HepG2 (cell line): ENCODE measurements around the gene TPCN2. TPM values are rescaled to one million over a fixed set of nuclear protein-coding genes. Genes with fewer than 3 reads are reported as not detected.
A peak's percentile ranks its signal among the peaks of the same experiment; 100 is the strongest.

Experiments used
- ATAC-seq: fragments of 200-7000 bp; cut with Tn5 transposase; 3 replicates; pipeline ENCODE4 v1.9.1; 2020; ENCODE audit warnings: mild to moderate bottlenecking, moderate library complexity
- BruUV-seq: library from RNA; stranded (reverse); fragments of 400-500 nt; replicated peaks from 2 replicates; lab custom pipeline; 2021; lab: Mats Ljungman, UMichigan
- CTCF ChIA-PET: fragments of 300-600 bp; formaldehyde crosslinking; extraction: SDS; loops from one replicate; lab custom pipeline; 2021; ENCODE audit warnings: low total read pairs, inconsistent platforms, low intra/inter-chr PET ratio; lab: Yijun Ruan, JAX
- POLR2A ChIA-PET: fragments of 350-600 bp; sonication (Branson Sonifier 250); formaldehyde crosslinking; loops from one replicate; lab custom pipeline; 2020; ENCODE audit warnings: antibody characterized with exemption, inconsistent platforms; lab: Yijun Ruan, JAX
- DNase-seq: peaks from one replicate; pipeline ENCODE4 v3.0.0-alpha.2; 2015; ENCODE audit warnings: low spot score
- FAIRE-seq: peaks from 3 replicates; lab custom pipeline; 2011; peaks lifted over from hg19 to GRCh38; lab: Jason Lieb, UNC
- H2AFZ ChIP-seq: one replicate; pipeline ENCODE4 v1.6.1; 2011; ENCODE audit warnings: low read length, inconsistent platforms
- H3K27ac ChIP-seq: fragments of 300-600 bp; 3 replicates; pipeline ENCODE4 v1.8.0; 2011; ENCODE audit warnings: mixed run types, mild to moderate bottlenecking, mixed read lengths, low read length, inconsistent platforms; ENCODE audit not compliant: insufficient read depth; ENCODE audit errors: extremely low read length
- H3K27me3 ChIP-seq, 2 experiments: fragments of 200-600 bp in 1 of 2; 2 replicates in 1 of 2; 3 replicates in 1 of 2; pipeline versions ENCODE4 v1.6.0 to v1.8.0; 2011; ENCODE audit warnings: low read length in 2 of 2, mild to moderate bottlenecking in 2 of 2, moderate library complexity in 2 of 2, inconsistent platforms in 1 of 2; ENCODE audit not compliant: insufficient read depth in 2 of 2, control insufficient read depth in 1 of 2
- H3K36me3 ChIP-seq, 2 experiments: fragments of 200-600 bp in 1 of 2; replicated peaks in 1 of 2; 2 replicates in 1 of 2; 3 replicates in 1 of 2; pipeline versions ENCODE4 v1.5.1 to v1.8.0; 2011; ENCODE audit warnings: low read length in 2 of 2, inconsistent platforms in 1 of 2; ENCODE audit not compliant: insufficient read depth in 2 of 2, control insufficient read depth in 1 of 2
- H3K4me1 ChIP-seq: 2 replicates; pipeline ENCODE4 v1.5.1; 2012; ENCODE audit warnings: low read length, inconsistent platforms; ENCODE audit not compliant: insufficient read depth
- H3K4me2 ChIP-seq: 2 replicates; pipeline ENCODE4 v1.6.0; 2011; ENCODE audit warnings: low read depth, low read length, inconsistent platforms
- H3K4me3 ChIP-seq, 3 experiments: fragments of 200-600 bp in 1 of 3; sonication (generic), shearing (Covaris generic) in 1 of 3; replicated peaks in 1 of 3; 2 replicates each; pipeline ENCODE4 v1.5.1; 2011 to 2016; ENCODE audit warnings: low read length in 3 of 3, inconsistent platforms in 2 of 3, low read depth in 2 of 3, mild to moderate bottlenecking in 2 of 3, control low read depth in 1 of 3, mixed read lengths in 1 of 3; ENCODE audit not compliant: insufficient read depth in 1 of 3
- H3K79me2 ChIP-seq: one replicate; pipeline ENCODE4 v1.6.1; 2011; ENCODE audit warnings: low read length, inconsistent platforms; ENCODE audit not compliant: insufficient read depth
- H3K9ac ChIP-seq: 2 replicates; pipeline ENCODE4 v1.6.0; 2011; ENCODE audit warnings: mild to moderate bottlenecking, low read depth, low read length, inconsistent platforms; ENCODE audit not compliant: insufficient read depth
- H3K9me3 ChIP-seq: 2 replicates; pipeline ENCODE4 v1.5.1; 2012; ENCODE audit warnings: mild to moderate bottlenecking, low read length
- H4K20me1 ChIP-seq: 2 replicates; pipeline ENCODE4 v1.6.0; 2011; ENCODE audit warnings: inconsistent platforms, mild to moderate bottlenecking, low read length, moderate library complexity; ENCODE audit not compliant: insufficient read depth
- CREB1 ChIP-seq, 2 experiments: fragments of 450-650 bp in 1 of 2; IDR thresholded peaks; 2 replicates each; pipeline ENCODE4 v1.6.1; 2016 to 2017; ENCODE audit warnings: control low read depth in 1 of 2, mild to moderate bottlenecking in 1 of 2, missing compliant biosample characterization in 1 of 2, missing genetic modification characterization in 1 of 2
- HMGXB4 ChIP-seq, 2 experiments: sonication (generic) in 1 of 2; formaldehyde crosslinking in 1 of 2; IDR thresholded peaks; 2 replicates each; pipeline versions ENCODE4 v1.4.0 to v1.6.1; 2018 to 2020; ENCODE audit warnings: missing genetic modification reagents in 2 of 2, borderline replicate concordance in 1 of 2, low read depth in 1 of 2, mild to moderate bottlenecking in 1 of 2, missing biosample characterization in 1 of 2
- HNRNPK ChIP-seq: fragments of 200-400 bp; formaldehyde crosslinking; IDR thresholded peaks from 2 replicates; pipeline ENCODE4 v1.6.1; 2018; ENCODE audit warnings: low read length, low read depth, moderate library complexity, mild to moderate bottlenecking; ENCODE audit not compliant: poor library complexity, severe bottlenecking
- ISX ChIP-seq: sonication (generic); formaldehyde crosslinking; conservative IDR thresholded peaks from 2 replicates; pipeline ENCODE4 v1.5.0; 2020; ENCODE audit warnings: missing genetic modification reagents
- NR2F6 ChIP-seq, 2 experiments: IDR thresholded peaks; 2 replicates each; pipeline ENCODE4 v1.6.1; 2016; ENCODE audit warnings: antibody characterized with exemption in 1 of 2, mild to moderate bottlenecking in 1 of 2
- RAD21 ChIP-seq: fragments of 450-650 bp; formaldehyde crosslinking; IDR thresholded peaks from 2 replicates; pipeline ENCODE4 v1.5.0; 2020; ENCODE audit warnings: mild to moderate bottlenecking
- RNF2 ChIP-seq: fragments of 450-650 bp; conservative IDR thresholded peaks from 2 replicates; pipeline ENCODE4 v1.6.1; 2016; ENCODE audit warnings: low read depth
- STAG1 ChIP-seq: sonication (generic); formaldehyde crosslinking; IDR thresholded peaks from 2 replicates; pipeline ENCODE4 v1.4.0; 2020; ENCODE audit warnings: missing genetic modification reagents
- ZKSCAN1 ChIP-seq: fragments of 150-350 bp; IDR thresholded peaks from 2 replicates; pipeline ENCODE4 v1.6.1; 2014; ENCODE audit warnings: low read length
- ZNF296 ChIP-seq: sonication (generic); formaldehyde crosslinking; conservative IDR thresholded peaks from 2 replicates; pipeline ENCODE4 v1.5.0; 2020; ENCODE audit warnings: mild to moderate bottlenecking, missing genetic modification reagents
- ZNF891 ChIP-seq: sonication (generic); formaldehyde crosslinking; IDR thresholded peaks from 2 replicates; pipeline ENCODE4 v1.5.0; 2020; ENCODE audit warnings: mild to moderate bottlenecking, missing genetic modification reagents
- WGBS: methylation state at CpG from one replicate; pipeline ENCODE4 v1.1.6; 2017; ENCODE audit warnings: low lambda C conversion rate; 5-methylcytosine and 5-hydroxymethylcytosine counted together
- in situ Hi-C: cut with HindIII; loops from 2 replicates; pipeline ENCODE4 v1.10.0; 2017; ENCODE audit warnings: low pct_unique_long_range_greater_than_20kb; ENCODE audit not compliant: extremely low pct_ligation_motif_present
- intact Hi-C: fragments of 100-400 bp; cut with micrococcal nuclease; formaldehyde crosslinking; loops from one replicate; pipeline ENCODE4 v1.10.0; 2022; ENCODE audit not compliant: unreplicated experiment
- polyA plus RNA-seq, 8 experiments: library from polyadenylated mRNA; depleted of rRNA in 3 of 8; stranded (reverse) in 7 of 8; unstranded in 1 of 8; fragments of >200 nt; fragmentation: Illumina TruSeq in 4 of 8; extraction: Trizol in 4 of 8; gene quantifications; 2 replicates each; pipeline versions ENCODE4 v1.2.1 to v1.2.3, GENCODE V29; 2011 to 2016; ENCODE audit warnings: low read depth in 4 of 8, missing spikeins in 1 of 8, mixed read lengths in 1 of 8; ENCODE audit not compliant: insufficient read depth in 1 of 8
- total RNA-seq, 5 experiments: library from RNA; depleted of rRNA; stranded (reverse); fragments of >200 nt; fragmentation: Illumina TruSeq; extraction: Trizol; gene quantifications; 2 replicates each; pipeline ENCODE4 v1.2.3, GENCODE V29; 2016; ENCODE audit warnings: low read depth in 1 of 5
- TF ChIP-seq, protein P1 (sequence below): sonication (generic); formaldehyde crosslinking; IDR thresholded peaks from 2 replicates; pipeline ENCODE4 v1.4.0; 2020; ENCODE audit warnings: missing genetic modification reagents
- TF ChIP-seq, protein P2 (sequence below): sonication (generic); formaldehyde crosslinking; IDR thresholded peaks from 2 replicates; pipeline ENCODE4 v1.8.1; 2023; ENCODE audit warnings: mild to moderate bottlenecking, inconsistent platforms, moderate library complexity, missing genetic modification reagents, borderline replicate concordance

TPCN2 gene
- total and polyA plus RNA-seq, 2 of the 13 experiments (the other 11 are each of a cell fraction or from before 2014, with no cell fraction given) = 5.6 to 5.9 TPM

GRCh38 chr11:69087811-69088210 is 39.1 kb downstream of the TPCN2 start (continued):
- TF ChIP-seq, protein P1, sequence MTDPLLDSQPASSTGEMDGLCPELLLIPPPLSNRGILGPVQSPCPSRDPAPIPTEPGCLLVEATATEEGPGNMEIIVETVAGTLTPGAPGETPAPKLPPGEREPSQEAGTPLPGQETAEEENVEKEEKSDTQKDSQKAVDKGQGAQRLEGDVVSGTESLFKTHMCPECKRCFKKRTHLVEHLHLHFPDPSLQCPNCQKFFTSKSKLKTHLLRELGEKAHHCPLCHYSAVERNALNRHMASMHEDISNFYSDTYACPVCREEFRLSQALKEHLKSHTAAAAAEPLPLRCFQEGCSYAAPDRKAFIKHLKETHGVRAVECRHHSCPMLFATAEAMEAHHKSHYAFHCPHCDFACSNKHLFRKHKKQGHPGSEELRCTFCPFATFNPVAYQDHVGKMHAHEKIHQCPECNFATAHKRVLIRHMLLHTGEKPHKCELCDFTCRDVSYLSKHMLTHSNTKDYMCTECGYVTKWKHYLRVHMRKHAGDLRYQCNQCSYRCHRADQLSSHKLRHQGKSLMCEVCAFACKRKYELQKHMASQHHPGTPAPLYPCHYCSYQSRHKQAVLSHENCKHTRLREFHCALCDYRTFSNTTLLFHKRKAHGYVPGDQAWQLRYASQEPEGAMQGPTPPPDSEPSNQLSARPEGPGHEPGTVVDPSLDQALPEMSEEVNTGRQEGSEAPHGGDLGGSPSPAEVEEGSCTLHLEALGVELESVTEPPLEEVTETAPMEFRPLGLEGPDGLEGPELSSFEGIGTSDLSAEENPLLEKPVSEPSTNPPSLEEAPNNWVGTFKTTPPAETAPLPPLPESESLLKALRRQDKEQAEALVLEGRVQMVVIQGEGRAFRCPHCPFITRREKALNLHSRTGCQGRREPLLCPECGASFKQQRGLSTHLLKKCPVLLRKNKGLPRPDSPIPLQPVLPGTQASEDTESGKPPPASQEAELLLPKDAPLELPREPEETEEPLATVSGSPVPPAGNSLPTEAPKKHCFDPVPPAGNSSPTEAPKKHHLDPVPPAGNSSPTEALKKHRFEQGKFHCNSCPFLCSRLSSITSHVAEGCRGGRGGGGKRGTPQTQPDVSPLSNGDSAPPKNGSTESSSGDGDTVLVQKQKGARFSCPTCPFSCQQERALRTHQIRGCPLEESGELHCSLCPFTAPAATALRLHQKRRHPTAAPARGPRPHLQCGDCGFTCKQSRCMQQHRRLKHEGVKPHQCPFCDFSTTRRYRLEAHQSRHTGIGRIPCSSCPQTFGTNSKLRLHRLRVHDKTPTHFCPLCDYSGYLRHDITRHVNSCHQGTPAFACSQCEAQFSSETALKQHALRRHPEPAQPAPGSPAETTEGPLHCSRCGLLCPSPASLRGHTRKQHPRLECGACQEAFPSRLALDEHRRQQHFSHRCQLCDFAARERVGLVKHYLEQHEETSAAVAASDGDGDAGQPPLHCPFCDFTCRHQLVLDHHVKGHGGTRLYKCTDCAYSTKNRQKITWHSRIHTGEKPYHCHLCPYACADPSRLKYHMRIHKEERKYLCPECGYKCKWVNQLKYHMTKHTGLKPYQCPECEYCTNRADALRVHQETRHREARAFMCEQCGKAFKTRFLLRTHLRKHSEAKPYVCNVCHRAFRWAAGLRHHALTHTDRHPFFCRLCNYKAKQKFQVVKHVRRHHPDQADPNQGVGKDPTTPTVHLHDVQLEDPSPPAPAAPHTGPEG (CRISPR knock-in tag) = no peak
- TF ChIP-seq HNRNPK = no peak
- no peak for TF ChIP-seq ISX (CRISPR knock-in tag)
- TF ChIP-seq RNF2 = no peak
- TF ChIP-seq, all 625 proteins: peak for 0

DNA sequence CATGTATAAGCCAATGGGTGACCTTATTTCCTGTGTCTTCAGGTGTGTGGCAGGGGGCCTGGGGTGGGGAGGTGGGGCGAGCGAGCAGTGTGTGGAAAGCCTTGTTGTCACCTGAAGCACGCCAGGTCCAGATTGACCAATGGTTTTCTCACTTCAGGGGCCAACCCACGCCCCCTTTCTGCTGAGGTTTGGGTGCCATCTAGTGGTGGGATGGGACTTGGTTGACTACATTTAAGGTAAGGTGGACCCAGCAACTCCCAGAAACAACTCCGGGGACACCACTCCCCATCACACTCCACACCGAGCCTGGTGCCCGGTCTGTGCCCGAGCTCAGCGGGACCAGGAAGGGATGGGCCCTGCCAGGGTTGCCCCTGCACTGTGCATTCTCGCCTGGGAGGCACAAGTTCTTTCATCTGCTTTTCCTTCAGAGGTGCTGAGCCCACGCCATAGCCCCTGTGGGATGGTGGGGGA is 40.0 kb downstream of the TPCN2 start:
- in situ Hi-C loops (no loop called here), intact Hi-C loops (loop anchor here (2.0 to 5.0 kb wide), 2 partner anchors 186 to 456 kb away; partner anchors contain the start of genes IGHMBP2 and MRPL21)
- 34% methylated on average over 7 of the region's 11 CpGs for WGBS
- no peak for TF ChIP-seq NR2F6 (IDR thresholded peaks at IDR 0.05)
- TF ChIP-seq NR2F6 (CRISPR knock-in tag; IDR thresholded peaks at IDR 0.05) = no peak
- no peak for TF ChIP-seq CREB1 (IDR thresholded peaks at IDR 0.05)
- TF ChIP-seq CREB1 (CRISPR knock-in tag; IDR thresholded peaks at IDR 0.05) = no peak
- TF ChIP-seq ZNF891 (CRISPR knock-in tag) = 0 out of 2 replicates have a peak, but pooled peaks have one; percentile 27
- no peak for TF ChIP-seq ZNF296 (CRISPR knock-in tag)
- no peak for TF ChIP-seq ZKSCAN1
- peak; percentile 78 for TF ChIP-seq RAD21 (CRISPR knock-in tag)
- TF ChIP-seq, protein P2, sequence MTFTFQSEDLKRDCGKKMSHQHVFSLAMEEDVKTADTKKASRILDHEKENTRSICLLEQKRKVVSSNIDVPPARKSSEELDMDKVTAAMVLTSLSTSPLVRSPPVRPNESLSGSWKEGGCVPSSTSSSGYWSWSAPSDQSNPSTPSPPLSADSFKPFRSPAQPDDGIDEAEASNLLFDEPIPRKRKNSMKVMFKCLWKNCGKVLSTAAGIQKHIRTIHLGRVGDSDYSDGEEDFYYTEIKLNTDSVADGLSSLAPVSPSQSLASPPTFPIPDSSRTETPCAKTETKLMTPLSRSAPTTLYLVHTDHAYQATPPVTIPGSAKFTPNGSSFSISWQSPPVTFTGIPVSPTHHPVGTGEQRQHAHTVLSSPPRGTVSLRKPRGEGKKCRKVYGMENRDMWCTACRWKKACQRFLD = no peak
- 0 out of 4 replicates have a peak, but pooled peaks of 1 of the 2 experiments have one; percentile 23 for TF ChIP-seq HMGXB4 (CRISPR knock-in tag; IDR thresholded peaks at IDR 0.05; ENCODE audit: borderline replicate concordance in 1 of 2, low read depth in 1 of 2)
- peak; percentile 91 for TF ChIP-seq STAG1 (CRISPR knock-in tag)

More for the DNA sequence above, 40.0 kb downstream of the TPCN2 start:
- Histone ChIP-seq H4K20me1 (0 out of 2 replicates have a peak, but pooled peaks cover 3% of the 10 kb centered on the region), H3K4me3 (no peak overlapping the region), H3K36me3 (peaks cover 3 to 6% of the 10 kb centered on the region in 2 experiments; a peak in 4 of 5 replicates), H3K79me2 (no peaks in the 10 kb centered on the region), H3K9ac (no peak overlapping the region), H3K9me3 (no peaks in the 10 kb centered on the region), H3K27me3 (no peaks in the 10 kb centered on the region), H3K27ac (no peak overlapping the region), H3K4me2 (no peak overlapping the region), H2AFZ (no peak overlapping the region), H3K4me1 (no peaks in the 10 kb centered on the region)
- CTCF ChIA-PET = interaction anchor here (1.6 kb wide), 1 partner anchor 456 kb away, joined by 7 read pairs; no protein-coding TSS in a partner anchor
- FAIRE-seq (peak; percentile 73), DNase-seq (peak; percentile 75), ATAC-seq (peak; percentile 85)
- POLR2A ChIA-PET = no interaction called here
- no TSS peak for BruUV-seq
